AG09319 (cell line): ENCODE measurements around the gene LSAMP.
"Not testable (repeated sequence)": the region's sequence is repeated elsewhere in the genome, so short reads cannot be mapped to it uniquely, and the experiment has no call there.

Source experiments
- DNase-seq: peaks from one replicate; pipeline ENCODE4 v3.0.0-alpha.2; 2010; ENCODE audit warnings: low read depth; ENCODE audit errors: extremely low read depth
- TF ChIP-seq, protein P1 (sequence below): IDR thresholded peaks from 2 replicates; pipeline ENCODE4 v1.5.1; 2011; ENCODE audit warnings: low read depth, mild to moderate bottlenecking, inconsistent platforms, low read length, moderate library complexity

Gene LSAMP

GRCh38 chr3:115787818-115788217 lies 657.5 kb downstream of the LSAMP start:
- TF ChIP-seq, protein P1, sequence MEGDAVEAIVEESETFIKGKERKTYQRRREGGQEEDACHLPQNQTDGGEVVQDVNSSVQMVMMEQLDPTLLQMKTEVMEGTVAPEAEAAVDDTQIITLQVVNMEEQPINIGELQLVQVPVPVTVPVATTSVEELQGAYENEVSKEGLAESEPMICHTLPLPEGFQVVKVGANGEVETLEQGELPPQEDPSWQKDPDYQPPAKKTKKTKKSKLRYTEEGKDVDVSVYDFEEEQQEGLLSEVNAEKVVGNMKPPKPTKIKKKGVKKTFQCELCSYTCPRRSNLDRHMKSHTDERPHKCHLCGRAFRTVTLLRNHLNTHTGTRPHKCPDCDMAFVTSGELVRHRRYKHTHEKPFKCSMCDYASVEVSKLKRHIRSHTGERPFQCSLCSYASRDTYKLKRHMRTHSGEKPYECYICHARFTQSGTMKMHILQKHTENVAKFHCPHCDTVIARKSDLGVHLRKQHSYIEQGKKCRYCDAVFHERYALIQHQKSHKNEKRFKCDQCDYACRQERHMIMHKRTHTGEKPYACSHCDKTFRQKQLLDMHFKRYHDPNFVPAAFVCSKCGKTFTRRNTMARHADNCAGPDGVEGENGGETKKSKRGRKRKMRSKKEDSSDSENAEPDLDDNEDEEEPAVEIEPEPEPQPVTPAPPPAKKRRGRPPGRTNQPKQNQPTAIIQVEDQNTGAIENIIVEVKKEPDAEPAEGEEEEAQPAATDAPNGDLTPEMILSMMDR, result no peak

GRCh38 chr3:115785782-115786181 lies 659.5 kb downstream of the LSAMP start:
- DNase-seq, result no peak
- TF ChIP-seq, protein P1, result no peak

More at GRCh38 chr3:115787818-115788217, 657.5 kb downstream of the LSAMP start:
- no peak for DNase-seq

DNA sequence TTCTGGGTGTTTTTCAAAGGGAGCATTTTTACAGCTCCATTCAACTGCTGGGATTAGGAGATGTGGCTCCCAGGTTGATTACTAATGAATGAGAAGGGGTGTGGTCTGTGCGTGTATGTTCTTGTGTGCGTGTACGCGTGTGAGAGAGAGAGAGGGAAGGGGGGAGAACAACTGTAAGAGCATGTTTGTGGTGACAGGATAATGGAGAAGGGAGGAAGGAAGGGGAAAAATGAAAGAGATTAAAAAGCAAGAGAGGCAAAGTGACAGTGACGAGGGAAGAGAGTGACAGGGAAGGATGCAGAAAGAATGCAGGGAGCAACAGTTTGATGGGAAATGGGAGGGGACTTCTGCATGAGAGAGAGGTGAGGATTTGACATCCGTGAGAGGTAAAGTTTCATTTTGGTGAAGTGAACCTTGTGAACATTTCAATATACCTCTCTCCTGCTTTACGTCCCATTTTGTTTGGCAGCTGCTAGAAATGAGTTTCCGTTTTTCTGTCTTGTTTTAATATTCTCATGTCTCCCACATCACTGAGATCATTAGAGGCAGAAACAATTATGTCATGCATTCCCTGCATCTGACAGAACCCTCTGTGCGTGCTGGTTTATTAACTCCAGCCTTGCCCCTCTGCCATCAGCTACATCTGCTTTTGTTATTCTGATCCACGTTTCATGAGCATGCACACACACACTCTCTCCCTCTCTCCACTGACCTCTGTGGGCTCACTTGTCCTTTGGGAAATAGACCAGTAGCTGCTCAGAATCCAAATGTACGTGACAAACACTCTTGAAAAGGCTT lies 660.3 kb downstream of the LSAMP start:
- peak; percentile 91 for DNase-seq
- TF ChIP-seq, protein P1, result no peak

GRCh38 chr3:115783938-115784738 lies 661.1 kb downstream of the LSAMP start:
- TF ChIP-seq, protein P1, result peak; percentile 71
- peak; percentile 72 for DNase-seq

- not testable (repeated sequence) for DNase-seq
These were observed 661.9 kb downstream of the LSAMP start for GRCh38 chr3:115783426-115783825.

DNA sequence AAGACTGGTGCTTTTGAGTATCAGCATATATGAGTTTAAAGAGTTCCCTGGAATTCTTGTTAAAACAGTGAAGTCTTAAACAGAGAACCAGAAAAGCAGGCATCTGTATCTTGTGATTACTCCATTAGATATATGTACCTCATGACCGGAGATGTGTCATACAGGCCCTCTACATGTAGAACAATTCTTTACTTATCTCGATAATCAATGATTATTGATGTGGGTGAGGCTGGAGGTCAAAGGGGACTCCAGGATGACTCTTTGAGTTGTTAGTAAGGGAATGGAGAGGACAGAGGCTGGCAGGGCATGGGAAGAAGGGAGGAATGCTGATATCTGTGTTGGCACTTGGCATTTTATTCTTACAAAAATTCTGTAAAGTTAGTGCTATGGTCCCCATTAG lies 666.3 kb downstream of the LSAMP start:
- no peak for DNase-seq
- TF ChIP-seq, protein P1, result no peak

DNA sequence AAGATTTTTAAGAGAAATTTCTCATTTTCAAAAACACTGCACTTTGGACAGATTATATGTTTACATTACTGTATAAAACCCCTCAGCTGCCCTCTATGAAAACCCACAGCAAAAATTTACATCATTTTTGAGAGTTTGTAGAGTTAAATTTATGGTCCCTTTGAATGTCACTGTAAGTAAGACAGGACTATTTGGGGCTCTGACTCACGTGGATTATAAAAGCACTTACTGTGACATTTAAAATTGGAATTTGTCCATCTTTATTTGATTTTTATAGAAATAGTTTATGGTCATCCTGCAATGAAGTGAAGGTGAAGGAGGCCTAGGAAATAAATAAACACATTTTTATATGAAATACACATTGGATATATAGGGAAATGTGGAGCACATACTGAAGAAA lies 672.3 kb downstream of the LSAMP start:
- TF ChIP-seq, protein P1, result no peak
- DNase-seq, result no peak
